HepG2 (cell line): ENCODE data around the gene EYA2. TPM values are rescaled to one million over a fixed set of nuclear protein-coding genes. Genes with fewer than 3 reads are reported as not detected.

Experiments used
- AGO1 ChIP-seq: fragments of 200-400 bp; formaldehyde crosslinking; IDR thresholded peaks from 2 replicates; pipeline ENCODE4 v1.6.1; 2017; ENCODE audit warnings: mild to moderate bottlenecking, low read depth, low read length, moderate library complexity; ENCODE audit not compliant: poor library complexity, severe bottlenecking
- CCDC6 ChIP-seq: sonication (generic); formaldehyde crosslinking; IDR thresholded peaks from 2 replicates; pipeline ENCODE4 v1.8.1; 2022; ENCODE audit warnings: mild to moderate bottlenecking, missing genetic modification reagents, moderate library complexity
- HNRNPL ChIP-seq: fragments of 200-400 bp; formaldehyde crosslinking; IDR thresholded peaks from 2 replicates; pipeline ENCODE4 v1.6.1; 2017; ENCODE audit warnings: mild to moderate bottlenecking, low read depth, low read length
- KDM5A ChIP-seq: fragments of 200-600 bp; sonication (generic); IDR thresholded peaks from 2 replicates; pipeline ENCODE4 v1.7.0; 2018; ENCODE audit warnings: antibody characterized with exemption, mild to moderate bottlenecking, low read length, borderline replicate concordance
- KLF13 ChIP-seq: sonication (generic); formaldehyde crosslinking; IDR thresholded peaks from 2 replicates; pipeline ENCODE4 v1.4.0; 2020; ENCODE audit warnings: mild to moderate bottlenecking, missing genetic modification reagents
- KMT2A ChIP-seq: sonication (generic); formaldehyde crosslinking; IDR thresholded peaks from 2 replicates; pipeline ENCODE4 v1.4.0; 2020; ENCODE audit warnings: missing genetic modification reagents
- MED8 ChIP-seq: sonication (generic); formaldehyde crosslinking; IDR thresholded peaks from 2 replicates; pipeline ENCODE4 v1.8.1; 2023; ENCODE audit warnings: mild to moderate bottlenecking, missing genetic modification reagents; ENCODE audit not compliant: insufficient replicate concordance
- MTF2 ChIP-seq: sonication (generic); formaldehyde crosslinking; IDR thresholded peaks from 2 replicates; pipeline ENCODE4 v1.5.0; 2020; ENCODE audit warnings: missing genetic modification reagents, borderline replicate concordance
- NR2F1 ChIP-seq, 2 experiments: fragments of 450-650 bp in 1 of 2; formaldehyde crosslinking in 1 of 2; IDR thresholded peaks; 2 replicates each; pipeline versions ENCODE4 v1.5.0 to v1.6.1; 2016 to 2020; ENCODE audit warnings: mild to moderate bottlenecking in 1 of 2, missing compliant biosample characterization in 1 of 2, missing genetic modification reagents in 1 of 2, moderate library complexity in 1 of 2
- PHF21A ChIP-seq: sonication (generic); formaldehyde crosslinking; IDR thresholded peaks from 2 replicates; pipeline ENCODE4 v1.5.0; 2020; ENCODE audit warnings: mild to moderate bottlenecking, missing genetic modification reagents
- SKI ChIP-seq: fragments of 450-650 bp; IDR thresholded peaks from one replicate; pipeline ENCODE4 v1.6.1; 2018; ENCODE audit warnings: mild to moderate bottlenecking; ENCODE audit not compliant: partially characterized antibody
- SP140L ChIP-seq: sonication (generic); formaldehyde crosslinking; IDR thresholded peaks from 2 replicates; pipeline ENCODE4 v1.4.0; 2020; ENCODE audit warnings: missing genetic modification reagents, borderline replicate concordance
- TCF7L2 ChIP-seq: IDR thresholded peaks from 2 replicates; pipeline ENCODE4 v1.6.1; 2011; ENCODE audit warnings: mild to moderate bottlenecking, low read depth, low read length, moderate library complexity
- TGIF2 ChIP-seq: IDR thresholded peaks from 2 replicates; pipeline ENCODE4 v1.6.1; 2016; ENCODE audit warnings: control low read depth, missing compliant biosample characterization
- WIZ ChIP-seq: sonication (generic); formaldehyde crosslinking; IDR thresholded peaks from 2 replicates; pipeline ENCODE4 v1.5.1; 2020; ENCODE audit warnings: mild to moderate bottlenecking, missing genetic modification reagents
- ZFYVE20 ChIP-seq: sonication (generic); formaldehyde crosslinking; IDR thresholded peaks from 2 replicates; pipeline ENCODE4 v1.8.0; 2023; ENCODE audit warnings: low read depth, mild to moderate bottlenecking, moderate library complexity, missing genetic modification reagents, borderline replicate concordance
- ZNF136 ChIP-seq: sonication (generic); formaldehyde crosslinking; IDR thresholded peaks from 2 replicates; pipeline ENCODE4 v1.8.1; 2022; ENCODE audit warnings: low read depth, mild to moderate bottlenecking, moderate library complexity, missing genetic modification reagents
- ZNF563 ChIP-seq: sonication (generic); formaldehyde crosslinking; IDR thresholded peaks from 2 replicates; pipeline ENCODE4 v1.8.0; 2022; ENCODE audit warnings: mild to moderate bottlenecking, moderate library complexity, missing genetic modification reagents
- ZNF724P ChIP-seq: sonication (generic); formaldehyde crosslinking; IDR thresholded peaks from 2 replicates; pipeline ENCODE4 v1.8.0; 2022; ENCODE audit warnings: missing genetic modification reagents, borderline replicate concordance
- ZNF816 ChIP-seq: sonication (generic); formaldehyde crosslinking; IDR thresholded peaks from 2 replicates; pipeline ENCODE4 v1.8.0; 2022; ENCODE audit warnings: missing genetic modification reagents, mild to moderate bottlenecking, borderline replicate concordance
- polyA plus RNA-seq, 8 experiments: library from polyadenylated mRNA; depleted of rRNA in 3 of 8; stranded (reverse) in 7 of 8; unstranded in 1 of 8; fragments of >200 nt; fragmentation: Illumina TruSeq in 4 of 8; extraction: Trizol in 4 of 8; gene quantifications; 2 replicates each; pipeline versions ENCODE4 v1.2.1 to v1.2.3, GENCODE V29; 2011 to 2016; ENCODE audit warnings: low read depth in 4 of 8, missing spikeins in 1 of 8, mixed read lengths in 1 of 8; ENCODE audit not compliant: insufficient read depth in 1 of 8
- total RNA-seq, 5 experiments: library from RNA; depleted of rRNA; stranded (reverse); fragments of >200 nt; fragmentation: Illumina TruSeq; extraction: Trizol; gene quantifications; 2 replicates each; pipeline ENCODE4 v1.2.3, GENCODE V29; 2016; ENCODE audit warnings: low read depth in 1 of 5
- TF ChIP-seq, protein P1 (sequence below): sonication (generic); formaldehyde crosslinking; IDR thresholded peaks from 2 replicates; pipeline ENCODE4 v1.4.0; 2020; ENCODE audit warnings: missing genetic modification reagents
- TF ChIP-seq, protein P2 (sequence below): sonication (generic); formaldehyde crosslinking; IDR thresholded peaks from 2 replicates; pipeline ENCODE4 v1.8.1; 2022; ENCODE audit warnings: mild to moderate bottlenecking, missing genetic modification reagents
- TF ChIP-seq, protein P3 (sequence below): sonication (generic); formaldehyde crosslinking; IDR thresholded peaks from 2 replicates; pipeline ENCODE4 v1.8.0; 2022; ENCODE audit warnings: low read depth, missing genetic modification reagents

EYA2 gene
- total and polyA plus RNA-seq, 2 of the 13 experiments (the other 11 are each of a cell fraction or from before 2014, with no cell fraction given): not detected

DNA sequence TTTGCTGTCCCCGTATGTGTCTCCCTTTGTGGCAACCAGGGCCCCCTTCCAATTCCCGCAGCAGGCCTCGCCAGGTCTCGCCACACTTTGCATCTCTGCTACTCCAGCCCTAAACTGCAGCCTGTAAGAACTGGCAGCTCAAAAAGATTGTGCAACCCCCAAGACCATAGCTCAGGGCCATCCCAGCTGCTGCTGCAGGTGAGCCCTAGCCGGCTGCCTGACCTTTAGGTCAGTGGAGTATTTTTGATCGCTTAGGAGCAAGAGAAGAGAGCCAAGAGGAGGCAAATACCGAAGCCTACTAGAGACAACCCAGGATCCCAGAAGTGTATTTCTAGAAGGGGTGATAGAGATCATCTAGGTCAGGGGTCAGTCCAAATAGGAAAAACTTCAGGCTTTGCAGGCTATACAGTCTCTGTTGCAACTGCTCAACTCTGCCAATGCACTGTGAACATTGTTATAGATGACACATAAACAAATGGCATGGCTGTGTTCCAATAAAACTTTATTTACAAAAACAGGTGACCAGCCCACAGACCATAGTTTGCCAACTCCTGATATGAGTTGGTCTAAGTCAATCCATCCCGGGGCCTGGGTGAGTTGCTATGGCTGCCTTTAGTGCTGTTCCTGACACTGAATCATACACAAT, 138.4 kb downstream of the EYA2 start (continued):
- TF ChIP-seq, protein P1, sequence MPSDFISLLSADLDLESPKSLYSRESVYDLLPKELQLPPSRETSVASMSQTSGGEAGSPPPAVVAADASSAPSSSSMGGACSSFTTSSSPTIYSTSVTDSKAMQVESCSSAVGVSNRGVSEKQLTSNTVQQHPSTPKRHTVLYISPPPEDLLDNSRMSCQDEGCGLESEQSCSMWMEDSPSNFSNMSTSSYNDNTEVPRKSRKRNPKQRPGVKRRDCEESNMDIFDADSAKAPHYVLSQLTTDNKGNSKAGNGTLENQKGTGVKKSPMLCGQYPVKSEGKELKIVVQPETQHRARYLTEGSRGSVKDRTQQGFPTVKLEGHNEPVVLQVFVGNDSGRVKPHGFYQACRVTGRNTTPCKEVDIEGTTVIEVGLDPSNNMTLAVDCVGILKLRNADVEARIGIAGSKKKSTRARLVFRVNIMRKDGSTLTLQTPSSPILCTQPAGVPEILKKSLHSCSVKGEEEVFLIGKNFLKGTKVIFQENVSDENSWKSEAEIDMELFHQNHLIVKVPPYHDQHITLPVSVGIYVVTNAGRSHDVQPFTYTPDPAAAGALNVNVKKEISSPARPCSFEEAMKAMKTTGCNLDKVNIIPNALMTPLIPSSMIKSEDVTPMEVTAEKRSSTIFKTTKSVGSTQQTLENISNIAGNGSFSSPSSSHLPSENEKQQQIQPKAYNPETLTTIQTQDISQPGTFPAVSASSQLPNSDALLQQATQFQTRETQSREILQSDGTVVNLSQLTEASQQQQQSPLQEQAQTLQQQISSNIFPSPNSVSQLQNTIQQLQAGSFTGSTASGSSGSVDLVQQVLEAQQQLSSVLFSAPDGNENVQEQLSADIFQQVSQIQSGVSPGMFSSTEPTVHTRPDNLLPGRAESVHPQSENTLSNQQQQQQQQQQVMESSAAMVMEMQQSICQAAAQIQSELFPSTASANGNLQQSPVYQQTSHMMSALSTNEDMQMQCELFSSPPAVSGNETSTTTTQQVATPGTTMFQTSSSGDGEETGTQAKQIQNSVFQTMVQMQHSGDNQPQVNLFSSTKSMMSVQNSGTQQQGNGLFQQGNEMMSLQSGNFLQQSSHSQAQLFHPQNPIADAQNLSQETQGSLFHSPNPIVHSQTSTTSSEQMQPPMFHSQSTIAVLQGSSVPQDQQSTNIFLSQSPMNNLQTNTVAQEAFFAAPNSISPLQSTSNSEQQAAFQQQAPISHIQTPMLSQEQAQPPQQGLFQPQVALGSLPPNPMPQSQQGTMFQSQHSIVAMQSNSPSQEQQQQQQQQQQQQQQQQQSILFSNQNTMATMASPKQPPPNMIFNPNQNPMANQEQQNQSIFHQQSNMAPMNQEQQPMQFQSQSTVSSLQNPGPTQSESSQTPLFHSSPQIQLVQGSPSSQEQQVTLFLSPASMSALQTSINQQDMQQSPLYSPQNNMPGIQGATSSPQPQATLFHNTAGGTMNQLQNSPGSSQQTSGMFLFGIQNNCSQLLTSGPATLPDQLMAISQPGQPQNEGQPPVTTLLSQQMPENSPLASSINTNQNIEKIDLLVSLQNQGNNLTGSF (CRISPR knock-in tag): no peak
- no peak for TF ChIP-seq ZNF724P (CRISPR knock-in tag)
- TF ChIP-seq WIZ: 0 out of 2 replicates have a peak, but pooled peaks have one; percentile 63
- no peak for TF ChIP-seq KMT2A (CRISPR knock-in tag)
- TF ChIP-seq, protein P2, sequence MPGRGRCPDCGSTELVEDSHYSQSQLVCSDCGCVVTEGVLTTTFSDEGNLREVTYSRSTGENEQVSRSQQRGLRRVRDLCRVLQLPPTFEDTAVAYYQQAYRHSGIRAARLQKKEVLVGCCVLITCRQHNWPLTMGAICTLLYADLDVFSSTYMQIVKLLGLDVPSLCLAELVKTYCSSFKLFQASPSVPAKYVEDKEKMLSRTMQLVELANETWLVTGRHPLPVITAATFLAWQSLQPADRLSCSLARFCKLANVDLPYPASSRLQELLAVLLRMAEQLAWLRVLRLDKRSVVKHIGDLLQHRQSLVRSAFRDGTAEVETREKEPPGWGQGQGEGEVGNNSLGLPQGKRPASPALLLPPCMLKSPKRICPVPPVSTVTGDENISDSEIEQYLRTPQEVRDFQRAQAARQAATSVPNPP (CRISPR knock-in tag): no peak
- TF ChIP-seq MTF2 (CRISPR knock-in tag): no peak
- TF ChIP-seq PHF21A: peak; percentile 71
- TF ChIP-seq, protein P3, sequence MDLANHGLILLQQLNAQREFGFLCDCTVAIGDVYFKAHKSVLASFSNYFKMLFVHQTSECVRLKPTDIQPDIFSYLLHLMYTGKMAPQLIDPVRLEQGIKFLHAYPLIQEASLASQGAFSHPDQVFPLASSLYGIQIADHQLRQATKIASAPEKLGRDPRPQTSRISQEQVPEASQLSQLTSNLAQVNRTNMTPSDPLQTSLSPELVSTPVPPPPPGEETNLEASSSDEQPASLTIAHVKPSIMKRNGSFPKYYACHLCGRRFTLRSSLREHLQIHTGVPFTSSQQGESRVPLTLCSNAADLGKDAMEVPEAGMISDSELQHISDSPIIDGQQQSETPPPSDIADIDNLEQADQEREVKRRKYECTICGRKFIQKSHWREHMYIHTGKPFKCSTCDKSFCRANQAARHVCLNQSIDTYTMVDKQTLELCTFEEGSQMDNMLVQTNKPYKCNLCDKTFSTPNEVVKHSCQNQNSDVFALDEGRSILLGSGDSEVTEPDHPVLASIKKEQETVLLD (CRISPR knock-in tag): no peak
- no peak for TF ChIP-seq MED8 (CRISPR knock-in tag)
- no peak for TF ChIP-seq CCDC6
- no peak for TF ChIP-seq AGO1
- TF ChIP-seq SP140L (CRISPR knock-in tag): no peak
- peak; percentile 88 to 92 for TF ChIP-seq NR2F1 (CRISPR knock-in tag; IDR thresholded peaks at IDR 0.05)
- no peak for TF ChIP-seq TGIF2 (CRISPR knock-in tag)
- no peak for TF ChIP-seq SKI
- no peak for TF ChIP-seq ZNF136 (CRISPR knock-in tag)
- no peak for TF ChIP-seq KDM5A
- TF ChIP-seq KLF13: no peak
- TF ChIP-seq ZNF816 (CRISPR knock-in tag): no peak
- no peak for TF ChIP-seq HNRNPL
- TF ChIP-seq ZFYVE20 (CRISPR knock-in tag): no peak
- TF ChIP-seq TCF7L2: no peak
- TF ChIP-seq ZNF563 (CRISPR knock-in tag): peak; percentile 39; the same call in 1 of the 2 replicates
